Neural cell (in vitro differentiated cells): ENCODE results near the gene ITPR2. TPM values are rescaled to one million over a fixed set of nuclear protein-coding genes. Genes with fewer than 3 reads are reported as not detected.

Experiments
- H2AFZ ChIP-seq: fragments of 200-600, 300-800 bp; sonication (generic), shearing (Covaris generic); 2 replicates; pipeline ENCODE4 v1.6.0; 2014; ENCODE audit warnings: low read depth, mild to moderate bottlenecking, antibody characterized with exemption, low read length, moderate library complexity
- H3F3A ChIP-seq: fragments of 200-600 bp; shearing (Covaris generic); 2 replicates; pipeline ENCODE4 v1.6.1; 2016; ENCODE audit warnings: mild to moderate bottlenecking, moderate library complexity, mixed read lengths, antibody characterized with exemption, low read length; ENCODE audit not compliant: insufficient read depth, poor library complexity, severe bottlenecking
- H3K27ac ChIP-seq: fragments of 200-600, 300-800 bp; sonication (generic), shearing (Covaris generic); 2 replicates; pipeline ENCODE4 v1.5.1; 2014; ENCODE audit warnings: mild to moderate bottlenecking, low read length, moderate library complexity
- H3K27me3 ChIP-seq: fragments of 300-800, 200-600 bp; sonication (generic), shearing (Covaris generic); 2 replicates; pipeline ENCODE4 v1.6.0; 2014; ENCODE audit warnings: mild to moderate bottlenecking, low read depth, low read length, moderate library complexity; ENCODE audit not compliant: insufficient read depth
- H3K36me3 ChIP-seq: fragments of 300-800, 200-600 bp; sonication (generic), shearing (Covaris generic); 2 replicates; pipeline ENCODE4 v1.5.1; 2014; ENCODE audit warnings: mild to moderate bottlenecking, antibody characterized with exemption, low read length, moderate library complexity; ENCODE audit not compliant: insufficient read depth
- H3K4me2 ChIP-seq: fragments of 300-800, 200-600 bp; sonication (generic), shearing (Covaris generic); 2 replicates; pipeline ENCODE4 v1.6.0; 2014; ENCODE audit warnings: mild to moderate bottlenecking, low read length
- H3K4me3 ChIP-seq: fragments of 300-800, 200-600 bp; sonication (generic), shearing (Covaris generic); 2 replicates; pipeline ENCODE4 v1.5.1; 2014; ENCODE audit warnings: mild to moderate bottlenecking, low read length, moderate library complexity
- H3K79me2 ChIP-seq: fragments of 200-600 bp; shearing (Covaris generic); replicated peaks from 2 replicates; pipeline ENCODE4 v1.6.0; 2014; ENCODE audit warnings: mild to moderate bottlenecking, low read length, moderate library complexity; ENCODE audit not compliant: insufficient read depth
- H3K9ac ChIP-seq: fragments of 300-800, 200-600 bp; sonication (generic), shearing (Covaris generic); 2 replicates; pipeline ENCODE4 v1.6.1; 2016; ENCODE audit warnings: mild to moderate bottlenecking, low read length, mixed read lengths
- H3K9me2 ChIP-seq: fragments of 200-600 bp; shearing (Covaris generic); 2 replicates; pipeline ENCODE4 v1.6.1; 2016; ENCODE audit warnings: mild to moderate bottlenecking, low read length, mixed read lengths; ENCODE audit not compliant: insufficient read depth
- H3K9me3 ChIP-seq: fragments of 200-600, 300-800 bp; sonication (generic), shearing (Covaris generic); 2 replicates; pipeline ENCODE4 v1.6.1; 2016; ENCODE audit warnings: mild to moderate bottlenecking, mixed run types, low read length, moderate library complexity, mixed read lengths
- H4K20me1 ChIP-seq: fragments of 200-600 bp; shearing (Covaris generic); 2 replicates; pipeline ENCODE4 v1.6.1; 2016; ENCODE audit warnings: mild to moderate bottlenecking, mixed run types; ENCODE audit not compliant: insufficient read depth
- EP300 ChIP-seq: fragments of 450-650 bp; conservative IDR thresholded peaks from 2 replicates; pipeline ENCODE4 v1.6.1; 2014; ENCODE audit warnings: antibody characterized with exemption, mild to moderate bottlenecking, moderate library complexity; ENCODE audit not compliant: poor library complexity, severe bottlenecking
- EZH2 ChIP-seq: fragments of 200-600, 300-800 bp; shearing (Covaris generic), sonication (generic); IDR thresholded peaks from 2 replicates; pipeline ENCODE4 v1.6.1; 2014; ENCODE audit warnings: antibody characterized with exemption, low read length, borderline replicate concordance, mild to moderate bottlenecking; ENCODE audit not compliant: insufficient read depth, poor library complexity, severe bottlenecking
- MXI1 ChIP-seq: fragments of 450-650 bp; conservative IDR thresholded peaks from 2 replicates; pipeline ENCODE4 v1.6.1; 2014; ENCODE audit warnings: antibody characterized with exemption, mild to moderate bottlenecking; ENCODE audit not compliant: poor library complexity, severe bottlenecking
- POLR2AphosphoS5 ChIP-seq: IDR thresholded peaks from 2 replicates; pipeline ENCODE4 v1.6.1; 2012
- RAD21 ChIP-seq: fragments of 450-650 bp; conservative IDR thresholded peaks from 2 replicates; pipeline ENCODE4 v1.6.1; 2014; ENCODE audit warnings: antibody characterized with exemption, mild to moderate bottlenecking, moderate library complexity
- SMC3 ChIP-seq: fragments of 450-650 bp; conservative IDR thresholded peaks from 2 replicates; pipeline ENCODE4 v1.6.1; 2014; ENCODE audit warnings: antibody characterized with exemption, mild to moderate bottlenecking, moderate library complexity; ENCODE audit not compliant: poor library complexity
- TAF1 ChIP-seq: IDR thresholded peaks from 2 replicates; pipeline ENCODE4 v1.6.1; 2012; ENCODE audit warnings: low read depth
- polyA plus RNA-seq: library from polyadenylated mRNA; depleted of rRNA; stranded (reverse); fragments of >200 nt; gene quantifications from 2 replicates; pipeline ENCODE4 v1.2.3, GENCODE V29; 2014
- TF ChIP-seq, protein P1 (sequence below): IDR thresholded peaks from 2 replicates; pipeline ENCODE4 v1.6.1; 2012; ENCODE audit warnings: borderline replicate concordance
- TF ChIP-seq, protein P2 (sequence below): fragments of 450-650 bp; IDR thresholded peaks from 2 replicates; pipeline ENCODE4 v1.5.1; 2014; ENCODE audit warnings: antibody characterized with exemption, mild to moderate bottlenecking, moderate library complexity; ENCODE audit not compliant: poor library complexity, severe bottlenecking

The ITPR2 gene
- polyA plus RNA-seq, 1 donor from 2014 or later: 2.0 TPM

DNA sequence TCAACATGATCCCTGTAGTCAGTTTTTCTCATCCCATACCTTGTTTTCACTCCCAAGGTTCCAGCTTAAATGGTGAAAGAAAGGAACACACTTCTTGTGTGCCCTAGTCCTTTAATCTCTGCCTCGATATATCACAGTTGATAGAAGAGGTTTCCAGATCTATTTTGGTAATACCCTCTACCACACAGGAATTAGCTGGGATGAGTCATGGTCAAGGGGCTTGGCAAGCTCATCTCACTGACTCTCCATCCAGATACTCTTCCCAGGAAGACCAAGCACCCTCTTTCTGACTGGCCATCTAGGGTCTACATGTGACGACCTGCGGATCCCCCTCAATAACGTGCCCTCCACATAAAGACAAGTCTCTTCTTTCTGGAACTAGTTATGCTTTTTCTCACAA is 277.9 kb downstream of the ITPR2 start:
- H3K9me3 ChIP-seq: no peaks in the 10 kb centered on the region

DNA sequence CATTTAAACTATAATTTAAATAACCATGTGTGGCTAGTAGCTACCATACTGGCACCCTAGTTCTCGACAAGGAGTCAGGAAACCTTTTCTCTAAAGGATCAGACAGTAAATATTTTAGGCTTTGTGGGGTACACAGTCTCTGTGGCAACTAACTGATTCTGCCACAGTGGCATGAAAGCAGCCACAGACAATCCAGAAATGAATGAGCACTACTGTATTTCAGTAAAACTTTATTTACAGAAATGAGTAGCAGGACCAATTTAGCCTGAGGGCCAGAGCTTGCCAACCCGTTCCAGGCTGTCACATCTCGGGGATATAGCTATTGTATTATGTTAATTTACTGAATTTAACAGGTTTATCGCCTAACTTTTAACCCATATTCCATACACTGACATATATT is 278.7 kb downstream of the ITPR2 start:
- no peaks in the 10 kb centered on the region for H4K20me1 ChIP-seq
- H3K36me3 ChIP-seq: no peaks in the 10 kb centered on the region
- H3K4me2 ChIP-seq: no peak overlapping the region
- H3K27ac ChIP-seq: no peak overlapping the region
- no peak overlapping the region for H2AFZ ChIP-seq
- no peaks in the 10 kb centered on the region for H3F3A ChIP-seq
- H3K9ac ChIP-seq: no peak overlapping the region
- H3K9me3 ChIP-seq: no peaks in the 10 kb centered on the region
- H3K9me2 ChIP-seq: no peaks in the 10 kb centered on the region
- H3K27me3 ChIP-seq: no peaks in the 10 kb centered on the region
- H3K79me2 ChIP-seq: no peaks in the 10 kb centered on the region
- no peak overlapping the region for H3K4me3 ChIP-seq
- TF ChIP-seq EZH2 (no peak), RAD21 (no peak), POLR2AphosphoS5 (no peak)
- TF ChIP-seq, protein P1, sequence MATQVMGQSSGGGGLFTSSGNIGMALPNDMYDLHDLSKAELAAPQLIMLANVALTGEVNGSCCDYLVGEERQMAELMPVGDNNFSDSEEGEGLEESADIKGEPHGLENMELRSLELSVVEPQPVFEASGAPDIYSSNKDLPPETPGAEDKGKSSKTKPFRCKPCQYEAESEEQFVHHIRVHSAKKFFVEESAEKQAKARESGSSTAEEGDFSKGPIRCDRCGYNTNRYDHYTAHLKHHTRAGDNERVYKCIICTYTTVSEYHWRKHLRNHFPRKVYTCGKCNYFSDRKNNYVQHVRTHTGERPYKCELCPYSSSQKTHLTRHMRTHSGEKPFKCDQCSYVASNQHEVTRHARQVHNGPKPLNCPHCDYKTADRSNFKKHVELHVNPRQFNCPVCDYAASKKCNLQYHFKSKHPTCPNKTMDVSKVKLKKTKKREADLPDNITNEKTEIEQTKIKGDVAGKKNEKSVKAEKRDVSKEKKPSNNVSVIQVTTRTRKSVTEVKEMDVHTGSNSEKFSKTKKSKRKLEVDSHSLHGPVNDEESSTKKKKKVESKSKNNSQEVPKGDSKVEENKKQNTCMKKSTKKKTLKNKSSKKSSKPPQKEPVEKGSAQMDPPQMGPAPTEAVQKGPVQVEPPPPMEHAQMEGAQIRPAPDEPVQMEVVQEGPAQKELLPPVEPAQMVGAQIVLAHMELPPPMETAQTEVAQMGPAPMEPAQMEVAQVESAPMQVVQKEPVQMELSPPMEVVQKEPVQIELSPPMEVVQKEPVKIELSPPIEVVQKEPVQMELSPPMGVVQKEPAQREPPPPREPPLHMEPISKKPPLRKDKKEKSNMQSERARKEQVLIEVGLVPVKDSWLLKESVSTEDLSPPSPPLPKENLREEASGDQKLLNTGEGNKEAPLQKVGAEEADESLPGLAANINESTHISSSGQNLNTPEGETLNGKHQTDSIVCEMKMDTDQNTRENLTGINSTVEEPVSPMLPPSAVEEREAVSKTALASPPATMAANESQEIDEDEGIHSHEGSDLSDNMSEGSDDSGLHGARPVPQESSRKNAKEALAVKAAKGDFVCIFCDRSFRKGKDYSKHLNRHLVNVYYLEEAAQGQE: no peak

More for the DNA sequence above, 277.9 kb downstream of the ITPR2 start:
- Histone ChIP-seq H3K36me3 (no peaks in the 10 kb centered on the region), H3K4me2 (no peak overlapping the region), H3K9me2 (no peaks in the 10 kb centered on the region), H3K79me2 (no peaks in the 10 kb centered on the region), H3F3A (no peaks in the 10 kb centered on the region), H3K9ac (no peak overlapping the region), H3K27ac (no peak overlapping the region), H2AFZ (no peak overlapping the region), H3K27me3 (no peaks in the 10 kb centered on the region), H4K20me1 (no peaks in the 10 kb centered on the region), H3K4me3 (no peak overlapping the region)
- TF ChIP-seq, protein P2, sequence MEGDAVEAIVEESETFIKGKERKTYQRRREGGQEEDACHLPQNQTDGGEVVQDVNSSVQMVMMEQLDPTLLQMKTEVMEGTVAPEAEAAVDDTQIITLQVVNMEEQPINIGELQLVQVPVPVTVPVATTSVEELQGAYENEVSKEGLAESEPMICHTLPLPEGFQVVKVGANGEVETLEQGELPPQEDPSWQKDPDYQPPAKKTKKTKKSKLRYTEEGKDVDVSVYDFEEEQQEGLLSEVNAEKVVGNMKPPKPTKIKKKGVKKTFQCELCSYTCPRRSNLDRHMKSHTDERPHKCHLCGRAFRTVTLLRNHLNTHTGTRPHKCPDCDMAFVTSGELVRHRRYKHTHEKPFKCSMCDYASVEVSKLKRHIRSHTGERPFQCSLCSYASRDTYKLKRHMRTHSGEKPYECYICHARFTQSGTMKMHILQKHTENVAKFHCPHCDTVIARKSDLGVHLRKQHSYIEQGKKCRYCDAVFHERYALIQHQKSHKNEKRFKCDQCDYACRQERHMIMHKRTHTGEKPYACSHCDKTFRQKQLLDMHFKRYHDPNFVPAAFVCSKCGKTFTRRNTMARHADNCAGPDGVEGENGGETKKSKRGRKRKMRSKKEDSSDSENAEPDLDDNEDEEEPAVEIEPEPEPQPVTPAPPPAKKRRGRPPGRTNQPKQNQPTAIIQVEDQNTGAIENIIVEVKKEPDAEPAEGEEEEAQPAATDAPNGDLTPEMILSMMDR: no peak
- TF ChIP-seq MXI1 (no peak), EP300 (no peak), EZH2 (no peak)

DNA sequence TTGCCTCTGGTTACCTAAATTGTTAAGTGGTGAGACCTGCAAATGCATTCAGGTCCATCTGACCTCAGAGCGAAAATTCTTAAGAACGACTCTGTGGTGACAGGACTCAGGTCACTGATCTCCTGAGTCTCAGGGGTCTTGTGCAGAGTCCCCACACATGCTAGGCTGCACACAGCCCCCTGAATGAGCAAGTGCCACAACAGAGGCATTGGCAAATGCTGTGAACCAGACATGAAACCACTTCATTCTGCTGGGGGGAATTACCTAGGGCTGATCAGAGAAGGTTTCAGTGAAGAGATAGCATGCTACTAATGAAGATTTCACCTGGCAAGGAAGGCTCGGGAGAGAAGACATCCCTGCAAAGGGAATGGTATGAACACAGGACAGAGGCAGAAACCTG is 281.6 kb downstream of the ITPR2 start:
- no peaks in the 10 kb centered on the region for H3K9me3 ChIP-seq
- no peaks in the 10 kb centered on the region for H3K9me2 ChIP-seq
- no peaks in the 10 kb centered on the region for H3K36me3 ChIP-seq
- H3K4me3 ChIP-seq: no peak overlapping the region
- TF ChIP-seq, protein P1: no peak
- TF ChIP-seq TAF1 (no peak), SMC3 (no peak), EP300 (no peak), MXI1 (no peak), RAD21 (no peak), POLR2AphosphoS5 (no peak)
- TF ChIP-seq, protein P2: no peak
- H4K20me1 ChIP-seq: no peaks in the 10 kb centered on the region
- H3K27ac ChIP-seq: no peak overlapping the region
- H3K79me2 ChIP-seq: no peaks in the 10 kb centered on the region
- H3K27me3 ChIP-seq: no peaks in the 10 kb centered on the region
- no peak overlapping the region for H3K4me2 ChIP-seq
- H2AFZ ChIP-seq: no peak overlapping the region
- H3F3A ChIP-seq: no peaks in the 10 kb centered on the region
- no peak overlapping the region for H3K9ac ChIP-seq
